ENCODE results near the gene HLA-F.

The HLA-F gene

GRCh38 chr6:29764422-29765196 lies 41.4 kb downstream of the HLA-F start:
- DNase-seq: no peak

- DNase-seq: no peak
These were observed 46.1 kb downstream of the HLA-F start for GRCh38 chr6:29769336-29769735.

- no peak for DNase-seq
These were observed 47.1 kb downstream of the HLA-F start for GRCh38 chr6:29770306-29770705.

GRCh38 chr6:29776684-29777083 lies 53.5 kb downstream of the HLA-F start:
- no peak for DNase-seq

Data from stimulated activated CD4-positive, alpha-beta T cell treated with anti-CD3 and anti-CD28 coated beads, Interleukin-4, amount 100 ng/mL, for 1 hour (primary cell).